HEK293 (cell line): ENCODE results near the gene ABCA3.
A peak's percentile ranks its signal among the peaks of the same experiment; 100 is the strongest.

Experiments used
- CTCF ChIA-PET: fragments of 350-600 bp; formaldehyde crosslinking; extraction: SDS; loops from one replicate; lab custom pipeline; 2021; ENCODE audit warnings: antibody characterized with exemption; lab: Yijun Ruan, JAX
- POLR2A ChIA-PET: fragments of 300-600 bp; formaldehyde crosslinking; extraction: SDS; loops from one replicate; lab custom pipeline; 2020; ENCODE audit warnings: antibody characterized with exemption, inconsistent platforms; lab: Yijun Ruan, JAX
- H3K27ac ChIP-seq: fragments of 200-500 bp; sonication (Bioruptor generic); 2 replicates; pipeline ENCODE4 v1.5.1; 2014; ENCODE audit warnings: low read depth, low read length, control low read depth, inconsistent platforms; ENCODE audit errors: extremely low read depth
- H3K36me3 ChIP-seq, 2 experiments: fragments of 200-500 bp in 1 of 2; sonication (Bioruptor generic) in 1 of 2; 1 replicate in 1 of 2; 2 replicates in 1 of 2; pipeline ENCODE4 v1.5.1; 2014 to 2017; ENCODE audit warnings: inconsistent platforms in 2 of 2, low read length in 2 of 2; ENCODE audit not compliant: control insufficient read depth in 2 of 2, insufficient read depth in 1 of 2
- H3K4me1 ChIP-seq: fragments of 200-500 bp; sonication (Bioruptor generic); 2 replicates; pipeline ENCODE4 v1.5.1; 2014; ENCODE audit warnings: mild to moderate bottlenecking, low read length, inconsistent platforms; ENCODE audit not compliant: control insufficient read depth, insufficient read depth
- H3K4me3 ChIP-seq: 2 replicates; pipeline ENCODE4 v1.5.1; 2011; ENCODE audit warnings: low read depth, mild to moderate bottlenecking, control low read depth, low read length, moderate library complexity
- H3K9me3 ChIP-seq: fragments of 200-500 bp; sonication (Bioruptor generic); 2 replicates; pipeline ENCODE4 v1.5.1; 2014; ENCODE audit warnings: low read depth, low read length, inconsistent platforms; ENCODE audit not compliant: control insufficient read depth, insufficient read depth
- BCL6B ChIP-seq: fragments of 450-650 bp; formaldehyde crosslinking; IDR thresholded peaks from 2 replicates; pipeline ENCODE4 v1.5.1; 2017; ENCODE audit warnings: missing biosample characterization, missing genetic modification characterization
- EGR2 ChIP-seq: fragments of 450-650 bp; formaldehyde crosslinking; IDR thresholded peaks from 2 replicates; pipeline ENCODE4 v1.5.1; 2016; ENCODE audit warnings: low read depth, missing biosample characterization, missing genetic modification characterization
- FEZF1 ChIP-seq: fragments of 450-650 bp; formaldehyde crosslinking; IDR thresholded peaks from 2 replicates; pipeline ENCODE4 v1.5.1; 2016; ENCODE audit warnings: missing biosample characterization, missing genetic modification characterization
- GLIS1 ChIP-seq: fragments of 450-650 bp; formaldehyde crosslinking; IDR thresholded peaks from 2 replicates; pipeline ENCODE4 v1.5.1; 2016; ENCODE audit warnings: missing biosample characterization, missing genetic modification characterization
- HIC1 ChIP-seq: fragments of 450-650 bp; formaldehyde crosslinking; IDR thresholded peaks from 2 replicates; pipeline ENCODE4 v1.5.1; 2016; ENCODE audit warnings: missing biosample characterization, missing genetic modification characterization
- KLF1 ChIP-seq: fragments of 450-650 bp; formaldehyde crosslinking; IDR thresholded peaks from 2 replicates; pipeline ENCODE4 v1.5.1; 2016; ENCODE audit warnings: missing biosample characterization, missing genetic modification characterization
- KLF17 ChIP-seq: fragments of 450-650 bp; formaldehyde crosslinking; IDR thresholded peaks from 2 replicates; pipeline ENCODE4 v1.5.1; 2016; ENCODE audit warnings: missing biosample characterization, missing genetic modification characterization
- PRDM6 ChIP-seq: fragments of 450-650 bp; formaldehyde crosslinking; IDR thresholded peaks from 2 replicates; pipeline ENCODE4 v1.5.1; 2017; ENCODE audit warnings: missing biosample characterization, missing genetic modification characterization
- SP2 ChIP-seq: fragments of 450-650 bp; formaldehyde crosslinking; IDR thresholded peaks from 2 replicates; pipeline ENCODE4 v1.5.1; 2016; ENCODE audit warnings: missing biosample characterization, missing genetic modification characterization
- YY1 ChIP-seq: fragments of 450-650 bp; formaldehyde crosslinking; IDR thresholded peaks from 2 replicates; pipeline ENCODE4 v1.5.1; 2018; ENCODE audit warnings: missing biosample characterization, missing genetic modification characterization
- ZBTB26 ChIP-seq: fragments of 450-650 bp; formaldehyde crosslinking; optimal IDR thresholded peaks from 2 replicates; pipeline ENCODE3; 2016; ENCODE audit warnings: missing biosample characterization, mild to moderate bottlenecking, missing genetic modification characterization
- ZNF19 ChIP-seq: fragments of 450-650 bp; formaldehyde crosslinking; IDR thresholded peaks from 2 replicates; pipeline ENCODE4; 2016; ENCODE audit warnings: missing biosample characterization, missing genetic modification characterization, low read depth
- ZNF221 ChIP-seq: fragments of 450-650 bp; formaldehyde crosslinking; IDR thresholded peaks from 2 replicates; pipeline ENCODE4 v1.5.1; 2017; ENCODE audit warnings: missing biosample characterization, missing genetic modification characterization, borderline replicate concordance
- ZNF280C ChIP-seq: fragments of 450-650 bp; formaldehyde crosslinking; IDR thresholded peaks from 2 replicates; pipeline ENCODE4 v1.5.1; 2016; ENCODE audit warnings: missing biosample characterization, missing genetic modification characterization
- ZNF510 ChIP-seq: fragments of 450-650 bp; formaldehyde crosslinking; IDR thresholded peaks from 2 replicates; pipeline ENCODE4 v1.5.1; 2018; ENCODE audit warnings: mild to moderate bottlenecking, missing genetic modification characterization, missing biosample characterization; ENCODE audit not compliant: insufficient replicate concordance
- ZNF548 ChIP-seq: fragments of 450-650 bp; formaldehyde crosslinking; IDR thresholded peaks from 2 replicates; pipeline ENCODE4 v1.5.1; 2016; ENCODE audit warnings: missing biosample characterization, missing genetic modification characterization
- ZNF549 ChIP-seq: fragments of 450-650 bp; IDR thresholded peaks from 2 replicates; pipeline ENCODE4 v1.5.1; 2018; ENCODE audit warnings: missing biosample characterization, missing genetic modification characterization, mild to moderate bottlenecking, inconsistent platforms, moderate library complexity
- ZNF626 ChIP-seq: fragments of 450-650 bp; sonication (Bioruptor Pico); formaldehyde crosslinking; IDR thresholded peaks from 2 replicates; pipeline ENCODE4 v1.5.1; 2018; ENCODE audit warnings: missing biosample characterization, missing genetic modification characterization, inconsistent platforms
- ZNF677 ChIP-seq: fragments of 450-650 bp; IDR thresholded peaks from 2 replicates; pipeline ENCODE4 v1.5.0; 2018; ENCODE audit warnings: missing biosample characterization, mild to moderate bottlenecking, missing genetic modification characterization, moderate library complexity
- ZNF830 ChIP-seq: fragments of 450-650 bp; IDR thresholded peaks from 2 replicates; pipeline ENCODE4 v1.5.0; 2018; ENCODE audit warnings: missing biosample characterization, missing genetic modification characterization, low read depth, mild to moderate bottlenecking, moderate library complexity
- ZSCAN5A ChIP-seq: fragments of 450-650 bp; formaldehyde crosslinking; IDR thresholded peaks from 2 replicates; pipeline ENCODE4 v1.5.1; 2016; ENCODE audit warnings: missing biosample characterization, missing genetic modification characterization
- ZXDB ChIP-seq: fragments of 450-650 bp; formaldehyde crosslinking; IDR thresholded peaks from 2 replicates; pipeline ENCODE4 v1.5.1; 2016; ENCODE audit warnings: missing biosample characterization, missing genetic modification characterization

The ABCA3 gene

GRCh38 chr16:2250652-2251295, 89.8 kb downstream of the ABCA3 start (continued):
- TF ChIP-seq HIC1, result no peak
- TF ChIP-seq BCL6B (tag by site-specific recombination), result no peak
- no peak for TF ChIP-seq PRDM6 (tag by site-specific recombination)
- TF ChIP-seq ZBTB26, result no peak
- no peak for TF ChIP-seq ZNF830
- TF ChIP-seq KLF17 (tag by site-specific recombination), result peak; percentile 67
- no peak for TF ChIP-seq ZNF280C (tag by site-specific recombination)
- no peak for TF ChIP-seq ZNF626 (tag by site-specific recombination)
- no peak for TF ChIP-seq ZNF19 (tag by site-specific recombination)
- peak; percentile 68 for TF ChIP-seq KLF1
- 0 out of 2 replicates have a peak, but pooled peaks have one; percentile 17 for TF ChIP-seq ZXDB (tag by site-specific recombination)
- TF ChIP-seq EGR2 (tag by site-specific recombination), result peak; percentile 64
- TF ChIP-seq YY1 (tag by site-specific recombination), result no peak

GRCh38 chr16:2246301-2246885, 94.1 kb downstream of the ABCA3 start:
- CTCF ChIA-PET, result interaction anchor here (0.6 kb wide), 1 partner anchor 25 kb away, joined by 3 read pairs; no protein-coding TSS in a partner anchor
- peaks cover 19 to 58% of the 10 kb centered on the region in 2 experiments; a peak in 2 of 3 replicates for H3K36me3 ChIP-seq
- POLR2A ChIA-PET, result interaction anchor here (1.0 to 1.9 kb wide), 3 partner anchors 8 to 91 kb away, joined by 3 to 7 read pairs (median 4); partner anchors contain the start of gene TRAF7
- TF ChIP-seq ZSCAN5A (no peak), ZNF677 (tag by site-specific recombination) (no peak), ZNF510 (no peak), FEZF1 (no peak), ZNF19 (tag by site-specific recombination) (no peak), ZNF221 (tag by site-specific recombination) (no peak), GLIS1 (tag by site-specific recombination) (0 out of 2 replicates have a peak, but pooled peaks have one; percentile 13), ZNF549 (tag by site-specific recombination) (no peak), SP2 (0 out of 2 replicates have a peak, but pooled peaks have one; percentile 5), ZNF548 (tag by site-specific recombination) (no peak)

More at GRCh38 chr16:2246301-2246885, 94.1 kb downstream of the ABCA3 start:
- no peaks in the 10 kb centered on the region for H3K4me1 ChIP-seq
- no peaks in the 10 kb centered on the region for H3K9me3 ChIP-seq
- H3K4me3 ChIP-seq, result no peak overlapping the region
- no peak overlapping the region for H3K27ac ChIP-seq
